Lower lobe of right lung (tissue), 2 donors: ENCODE results near the gene SND1. TPM values are rescaled to one million over a fixed set of nuclear protein-coding genes. Genes with fewer than 3 reads are reported as not detected.

Experiments
- ATAC-seq, 2 donors: fragments of 200-7000 bp; cut with Tn5 transposase; one replicate each; pipeline ENCODE4 v1.9.1; 2020 to 2022; ENCODE audit warnings: mild to moderate bottlenecking in 2 of 2, moderate library complexity in 2 of 2
- DNase-seq: peaks from one replicate; pipeline ENCODE4 v3.0.0-alpha.2; 2020
- H3K27ac ChIP-seq: fragments of 200-600 bp; one replicate; pipeline ENCODE4 v1.8.0; 2022
- H3K27me3 ChIP-seq: fragments of 200-600 bp; one replicate; pipeline ENCODE4 v1.8.0; 2022; ENCODE audit warnings: low read depth
- H3K36me3 ChIP-seq: fragments of 200-600 bp; one replicate; pipeline ENCODE4 v1.8.0; 2022; ENCODE audit warnings: mild to moderate bottlenecking
- H3K4me1 ChIP-seq: fragments of 200-600 bp; one replicate; pipeline ENCODE4 v1.8.0; 2022
- H3K4me3 ChIP-seq: fragments of 200-600 bp; one replicate; pipeline ENCODE4 v1.8.0; 2022; ENCODE audit warnings: mild to moderate bottlenecking
- H3K9me3 ChIP-seq: fragments of 200-600 bp; one replicate; pipeline ENCODE4 v1.8.0; 2022
- intact Hi-C: fragments of 100-400 bp; cut with DNase I; formaldehyde crosslinking; loops from one replicate; pipeline ENCODE4 v1.11.0; 2022
- total RNA-seq: library from RNA; stranded (reverse); fragmentation: NEBNext Ultra II Directional; extraction: Animal tissue kit (Norgen Biotek cat#: 25700); gene quantifications from one replicate; pipeline ENCODE4 v1.2.1, GENCODE V29; 2021
- TF ChIP-seq, protein P1 (sequence below): fragments of 200-600 bp; IDR thresholded peaks from one replicate; pipeline ENCODE4 v1.8.0; 2022; ENCODE audit warnings: antibody characterized with exemption, mild to moderate bottlenecking
- donor health status: DM: no; HTN: yes; CAD: no; lungs with severe emphysema.

SND1 gene
- total RNA-seq, 1 donor from 2014 or later = 142 TPM

DNA sequence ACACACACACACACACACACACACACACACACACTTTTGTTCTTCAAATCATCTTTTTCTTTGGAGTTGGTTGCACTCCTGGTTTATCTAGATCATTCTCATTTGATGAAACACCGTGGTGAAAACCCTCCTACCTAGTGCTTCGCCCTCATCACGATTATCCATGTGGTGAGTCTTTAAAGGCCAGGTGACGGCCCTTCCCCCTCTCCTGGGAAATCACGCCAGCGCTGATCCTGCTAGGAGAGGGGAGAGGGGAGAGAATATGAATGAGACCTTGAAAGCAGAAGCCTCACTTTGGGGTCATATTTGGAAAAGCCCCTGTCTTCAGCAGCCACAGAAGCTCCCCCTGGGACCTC, 483.1 kb downstream of the SND1 start:
- ATAC-seq (no peak), DNase-seq (no peak)
- Histone ChIP-seq H3K27me3 (peaks cover 42% of the 10 kb centered on the region), H3K4me3 (peak overlapping the region; percentile 64), H3K4me1 (peaks cover 21% of the 10 kb centered on the region), H3K27ac (no peak overlapping the region), H3K9me3 (peaks cover 1% of the 10 kb centered on the region), H3K36me3 (no peaks in the 10 kb centered on the region)
- TF ChIP-seq, protein P1, sequence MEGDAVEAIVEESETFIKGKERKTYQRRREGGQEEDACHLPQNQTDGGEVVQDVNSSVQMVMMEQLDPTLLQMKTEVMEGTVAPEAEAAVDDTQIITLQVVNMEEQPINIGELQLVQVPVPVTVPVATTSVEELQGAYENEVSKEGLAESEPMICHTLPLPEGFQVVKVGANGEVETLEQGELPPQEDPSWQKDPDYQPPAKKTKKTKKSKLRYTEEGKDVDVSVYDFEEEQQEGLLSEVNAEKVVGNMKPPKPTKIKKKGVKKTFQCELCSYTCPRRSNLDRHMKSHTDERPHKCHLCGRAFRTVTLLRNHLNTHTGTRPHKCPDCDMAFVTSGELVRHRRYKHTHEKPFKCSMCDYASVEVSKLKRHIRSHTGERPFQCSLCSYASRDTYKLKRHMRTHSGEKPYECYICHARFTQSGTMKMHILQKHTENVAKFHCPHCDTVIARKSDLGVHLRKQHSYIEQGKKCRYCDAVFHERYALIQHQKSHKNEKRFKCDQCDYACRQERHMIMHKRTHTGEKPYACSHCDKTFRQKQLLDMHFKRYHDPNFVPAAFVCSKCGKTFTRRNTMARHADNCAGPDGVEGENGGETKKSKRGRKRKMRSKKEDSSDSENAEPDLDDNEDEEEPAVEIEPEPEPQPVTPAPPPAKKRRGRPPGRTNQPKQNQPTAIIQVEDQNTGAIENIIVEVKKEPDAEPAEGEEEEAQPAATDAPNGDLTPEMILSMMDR = no peak
- intact Hi-C loops = no loop called here

DNA sequence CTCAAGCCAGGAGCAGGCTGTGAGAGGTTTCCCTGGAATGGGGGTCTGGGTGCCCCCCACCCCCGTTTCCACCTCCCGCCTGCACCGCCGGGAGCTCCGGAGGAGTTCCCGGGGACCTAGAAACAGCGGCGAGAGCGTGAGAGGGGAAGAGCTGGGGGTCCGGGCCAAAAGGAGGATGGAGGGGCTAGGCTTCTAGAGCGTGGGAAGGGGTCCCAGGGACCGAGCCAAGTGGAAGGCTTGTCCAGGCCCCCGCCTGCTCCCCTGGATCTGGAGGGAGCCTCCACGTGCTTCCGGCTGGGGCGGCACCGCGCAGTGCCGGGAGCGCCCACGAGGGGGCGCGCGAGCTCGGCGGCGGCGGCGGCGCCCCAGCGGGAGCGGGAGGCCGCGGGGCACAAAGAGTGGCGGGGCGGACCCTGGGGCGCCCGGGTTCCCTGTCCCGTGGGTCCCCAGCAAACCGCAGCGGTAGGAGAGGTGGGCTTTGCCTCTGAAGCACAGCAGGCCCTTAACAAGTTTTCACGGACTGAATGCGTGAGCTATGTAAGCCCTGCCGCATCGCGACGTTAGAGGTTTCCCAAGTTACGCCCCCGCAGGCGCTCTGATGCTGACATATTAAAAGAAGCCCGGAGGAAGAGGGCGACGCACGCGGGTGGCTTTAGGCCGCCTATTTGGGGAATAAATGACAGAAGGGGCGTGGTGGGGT, 483.7 kb downstream of the SND1 start:
- H3K27me3 ChIP-seq = peaks cover 42% of the 10 kb centered on the region
- peak; percentile 97 for ATAC-seq
- DNase-seq = peak; percentile 76

DNA sequence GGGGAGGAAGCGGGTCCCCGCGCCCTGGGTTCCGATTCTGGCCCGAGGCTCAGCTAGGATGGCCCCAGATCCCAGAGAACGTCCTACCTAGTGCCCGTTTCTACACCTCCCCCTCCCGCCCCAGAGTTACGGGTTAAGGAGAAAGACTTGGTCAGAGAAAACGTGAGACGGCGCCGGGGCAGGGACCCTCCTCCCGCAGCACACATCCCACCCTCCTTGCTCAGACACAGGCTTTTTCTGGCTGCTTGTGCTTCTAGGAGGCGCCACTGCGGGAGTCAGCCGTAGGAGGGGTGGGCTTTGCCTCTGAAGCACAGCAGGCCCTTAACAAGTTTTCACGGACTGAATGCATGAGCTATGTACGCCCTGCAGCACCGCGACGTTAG, 484.2 kb downstream of the SND1 start:
- intact Hi-C loops = no loop called here
- H3K27me3 ChIP-seq = peaks cover 42% of the 10 kb centered on the region

More for the DNA sequence above, 483.7 kb downstream of the SND1 start:
- TF ChIP-seq, protein P1 = peak; percentile 88
- peaks cover 5% of the 10 kb centered on the region for H3K9me3 ChIP-seq
- peak overlapping the region; percentile 64 for H3K4me3 ChIP-seq
- intact Hi-C loops = no loop called here
- no peaks in the 10 kb centered on the region for H3K36me3 ChIP-seq
- no peak overlapping the region for H3K27ac ChIP-seq
- H3K4me1 ChIP-seq = peaks cover 21% of the 10 kb centered on the region

DNA sequence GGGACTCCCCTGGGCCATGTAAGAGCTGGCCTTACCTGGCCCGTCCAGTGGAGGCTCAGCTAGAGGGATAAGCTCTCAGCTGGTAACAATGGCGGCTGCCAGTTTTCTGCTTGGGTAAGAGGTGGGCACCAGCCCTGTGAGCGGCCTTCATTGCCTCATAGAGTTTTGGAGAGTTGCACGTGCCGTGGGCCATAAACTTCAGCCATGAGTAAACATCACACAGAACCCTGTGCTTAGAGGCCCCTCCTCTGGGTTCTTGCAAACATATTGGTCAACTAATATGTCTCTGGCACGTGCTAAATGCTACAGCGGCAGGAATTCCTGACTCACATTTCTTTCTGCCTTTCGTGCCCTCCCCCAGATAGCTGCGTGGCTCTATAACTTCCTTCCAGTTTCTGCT, 485.2 kb downstream of the SND1 start:
- H3K27me3 ChIP-seq = peaks cover 42% of the 10 kb centered on the region
- H3K4me3 ChIP-seq = no peak overlapping the region
- H3K9me3 ChIP-seq = peaks cover 5% of the 10 kb centered on the region
- intact Hi-C loops = no loop called here
- ATAC-seq = peak in 1 of 2 donors; percentile 19
- TF ChIP-seq, protein P1 = no peak
- H3K36me3 ChIP-seq = no peaks in the 10 kb centered on the region
- H3K4me1 ChIP-seq = peaks cover 21% of the 10 kb centered on the region
- DNase-seq = no peak
- H3K27ac ChIP-seq = no peak overlapping the region

More for the DNA sequence above, 484.2 kb downstream of the SND1 start:
- no peak for DNase-seq
- H3K27ac ChIP-seq = no peak overlapping the region
- peaks cover 5% of the 10 kb centered on the region for H3K9me3 ChIP-seq
- H3K36me3 ChIP-seq = no peaks in the 10 kb centered on the region
- peak overlapping the region; percentile 64 for H3K4me3 ChIP-seq
- TF ChIP-seq, protein P1 = no peak
- H3K4me1 ChIP-seq = peaks cover 21% of the 10 kb centered on the region
- peak in 1 of 2 donors; percentile 18 for ATAC-seq

DNA sequence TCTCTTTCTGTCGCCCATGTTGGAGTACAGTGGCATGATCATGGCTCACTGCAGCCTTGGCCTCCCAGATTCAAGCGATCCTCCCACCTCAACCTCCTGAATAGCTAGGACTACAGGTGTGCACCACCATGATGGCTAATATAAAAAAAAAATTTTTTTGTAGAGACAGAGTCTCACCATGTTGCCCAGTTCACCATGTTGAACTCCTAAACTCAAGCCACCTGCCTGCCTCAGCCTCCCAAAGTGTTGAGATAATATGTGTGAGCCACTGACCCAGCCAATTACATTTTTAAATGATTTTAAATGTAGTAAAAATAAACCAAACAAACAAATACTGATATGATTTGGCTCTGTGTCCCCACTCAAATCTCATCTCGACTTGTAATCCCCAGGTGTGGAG, 487.4 kb downstream of the SND1 start:
- H3K27me3 ChIP-seq = peaks cover 32% of the 10 kb centered on the region
- no peak for ATAC-seq
- TF ChIP-seq, protein P1 = no peak
- DNase-seq = no peak
- H3K9me3 ChIP-seq = peaks cover 11% of the 10 kb centered on the region
- no peak overlapping the region for H3K4me3 ChIP-seq
- peaks cover 17% of the 10 kb centered on the region for H3K4me1 ChIP-seq
- H3K27ac ChIP-seq = no peak overlapping the region
- H3K36me3 ChIP-seq = no peaks in the 10 kb centered on the region
- intact Hi-C loops = no loop called here
